GM21825 (cell line): ENCODE results near the gene NEU4.
A peak's percentile ranks its signal among the peaks of the same experiment; 100 is the strongest.

ENCODE experiments used
- ATAC-seq: cut with Tn5 transposase; IDR thresholded peaks from one replicate; pipeline ENCODE4 v1.9.1; 2021; ENCODE audit warnings: mild to moderate bottlenecking, moderate library complexity; ENCODE audit not compliant: unreplicated experiment

The NEU4 gene

DNA sequence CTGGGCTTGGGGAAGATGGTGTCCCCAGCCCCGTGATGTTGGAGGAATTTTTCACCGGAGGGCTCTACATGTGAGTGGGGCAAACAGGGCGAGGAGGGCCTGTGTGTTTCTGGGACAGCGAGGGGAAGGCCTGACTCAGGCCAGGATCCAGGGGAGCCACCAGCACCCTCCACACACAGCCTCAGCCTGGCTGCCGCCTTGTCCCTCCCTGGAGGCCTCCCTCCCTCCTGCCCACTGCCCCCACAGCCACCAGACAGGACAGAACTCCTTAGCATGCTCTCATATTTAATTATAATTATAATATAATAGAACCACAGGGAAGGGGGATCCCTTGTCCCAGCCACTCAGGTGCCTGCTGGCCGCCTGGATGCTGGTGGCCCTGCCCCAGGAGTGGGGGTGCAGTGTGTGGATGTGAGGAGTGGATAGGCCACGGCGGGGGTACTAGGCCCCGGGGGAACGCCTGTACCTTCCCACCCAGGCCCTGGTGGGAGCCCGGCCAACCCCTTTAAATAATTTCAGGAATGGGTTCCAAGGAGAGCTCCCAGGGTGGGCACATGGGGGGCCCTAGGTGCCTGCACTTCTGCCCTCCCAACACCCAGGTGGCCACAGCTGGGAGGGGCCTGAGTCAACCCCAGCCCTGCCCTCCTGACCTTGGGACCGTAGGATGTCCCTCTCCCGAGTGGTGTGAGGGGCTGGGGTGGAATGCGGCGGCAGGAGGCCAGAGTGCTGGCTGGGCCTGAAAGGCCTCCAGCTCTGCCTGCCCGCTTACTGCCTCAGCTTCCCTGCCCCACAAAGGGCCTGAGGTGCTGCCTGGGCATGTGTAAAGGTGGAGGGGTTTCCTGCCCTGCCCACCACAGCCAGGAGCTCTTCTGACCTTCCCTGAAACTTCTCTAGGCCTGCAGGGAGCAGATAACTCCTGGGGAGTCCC is 40.9 kb downstream of the NEU4 start:
- no peak for ATAC-seq

- ATAC-seq = no peak
Observed at GRCh38 chr2:241850544-241851324, 41.7 kb downstream of the NEU4 start.

DNA sequence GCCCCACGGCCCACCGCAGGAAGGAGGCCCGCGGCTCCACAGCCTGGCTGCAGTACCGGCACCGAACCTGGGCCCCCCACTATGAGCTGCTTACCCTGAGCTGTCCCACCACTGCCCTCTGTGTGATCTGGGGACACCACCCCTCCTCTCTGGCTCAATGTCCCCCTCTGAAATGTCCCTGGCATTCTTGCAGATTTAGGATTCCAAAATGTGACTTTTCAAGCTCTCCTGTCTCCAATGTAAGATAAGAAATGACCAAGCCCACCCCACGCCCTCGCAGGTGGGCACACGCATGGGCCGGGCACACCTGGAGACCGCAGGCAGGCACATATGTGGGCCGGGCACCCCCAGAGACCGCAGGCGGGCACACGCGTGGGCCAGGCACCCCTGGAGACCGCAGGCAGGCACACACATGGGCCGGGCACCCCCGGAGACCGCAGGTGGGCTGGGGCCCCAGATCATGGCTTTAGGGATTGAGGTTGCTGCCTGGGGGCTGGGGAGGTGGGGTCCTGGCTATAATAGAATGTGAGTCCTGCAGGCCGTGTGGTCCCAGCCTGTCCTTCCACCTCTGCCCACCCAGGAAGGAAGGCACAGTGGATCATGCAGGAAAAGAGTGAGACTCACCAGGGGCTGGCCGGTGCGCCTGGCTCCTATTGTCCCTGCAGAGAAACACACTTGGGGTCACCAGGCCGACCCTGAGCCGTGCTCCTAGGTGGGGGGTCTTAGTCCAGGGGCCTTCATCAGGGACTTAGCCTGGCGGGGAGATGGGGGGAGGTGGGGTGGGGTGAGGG is 42.5 kb downstream of the NEU4 start:
- ATAC-seq = no peak

GRCh38 chr2:241852116-241852980 is 43.4 kb downstream of the NEU4 start:
- no peak for ATAC-seq

GRCh38 chr2:241852981-241853631 is 44.1 kb downstream of the NEU4 start:
- ATAC-seq = no peak

DNA sequence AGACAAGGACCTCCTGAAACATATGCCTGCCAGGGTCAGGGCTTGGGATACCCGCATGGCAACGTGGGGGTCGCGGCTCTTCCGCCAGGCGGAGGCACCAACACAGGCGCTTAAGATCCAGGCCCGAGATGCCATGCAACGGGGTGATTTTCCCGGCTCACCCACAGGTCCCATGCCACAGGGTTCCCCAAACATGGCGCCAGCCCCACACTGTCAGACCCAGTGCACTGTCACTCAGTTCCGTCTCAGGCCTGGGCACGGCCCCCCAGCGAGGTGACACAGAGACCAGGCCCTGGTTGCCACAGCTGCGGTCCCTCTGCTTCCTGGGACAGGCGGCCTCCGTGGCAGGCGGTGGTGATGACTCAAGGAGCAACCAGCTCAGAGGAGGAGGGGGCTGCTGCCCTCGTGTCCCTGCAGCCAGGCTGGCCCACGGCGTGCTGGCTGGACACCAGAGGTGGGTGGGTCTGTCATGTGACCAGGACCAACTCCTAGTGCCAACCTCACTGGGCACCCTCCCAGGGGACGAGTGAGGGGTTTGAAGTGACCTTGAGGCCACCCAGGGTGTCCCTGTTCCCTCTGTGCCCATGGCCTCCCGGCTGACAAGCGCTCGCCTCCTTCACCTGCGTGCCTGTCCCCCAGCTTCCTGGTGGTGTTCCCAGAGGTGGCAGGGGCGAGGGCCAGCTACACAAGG is 44.8 kb downstream of the NEU4 start:
- no peak for ATAC-seq

GRCh38 chr2:241854342-241855244 is 45.6 kb downstream of the NEU4 start:
- ATAC-seq = no peak

GRCh38 chr2:241855245-241855887 is 46.4 kb downstream of the NEU4 start:
- no peak for ATAC-seq

- ATAC-seq = no peak
Observed at GRCh38 chr2:241855888-241856422, 47.0 kb downstream of the NEU4 start.

GRCh38 chr2:241857041-241857541 is 48.1 kb downstream of the NEU4 start:
- ATAC-seq = no peak

GRCh38 chr2:241857572-241858121 is 48.7 kb downstream of the NEU4 start:
- no peak for ATAC-seq

DNA sequence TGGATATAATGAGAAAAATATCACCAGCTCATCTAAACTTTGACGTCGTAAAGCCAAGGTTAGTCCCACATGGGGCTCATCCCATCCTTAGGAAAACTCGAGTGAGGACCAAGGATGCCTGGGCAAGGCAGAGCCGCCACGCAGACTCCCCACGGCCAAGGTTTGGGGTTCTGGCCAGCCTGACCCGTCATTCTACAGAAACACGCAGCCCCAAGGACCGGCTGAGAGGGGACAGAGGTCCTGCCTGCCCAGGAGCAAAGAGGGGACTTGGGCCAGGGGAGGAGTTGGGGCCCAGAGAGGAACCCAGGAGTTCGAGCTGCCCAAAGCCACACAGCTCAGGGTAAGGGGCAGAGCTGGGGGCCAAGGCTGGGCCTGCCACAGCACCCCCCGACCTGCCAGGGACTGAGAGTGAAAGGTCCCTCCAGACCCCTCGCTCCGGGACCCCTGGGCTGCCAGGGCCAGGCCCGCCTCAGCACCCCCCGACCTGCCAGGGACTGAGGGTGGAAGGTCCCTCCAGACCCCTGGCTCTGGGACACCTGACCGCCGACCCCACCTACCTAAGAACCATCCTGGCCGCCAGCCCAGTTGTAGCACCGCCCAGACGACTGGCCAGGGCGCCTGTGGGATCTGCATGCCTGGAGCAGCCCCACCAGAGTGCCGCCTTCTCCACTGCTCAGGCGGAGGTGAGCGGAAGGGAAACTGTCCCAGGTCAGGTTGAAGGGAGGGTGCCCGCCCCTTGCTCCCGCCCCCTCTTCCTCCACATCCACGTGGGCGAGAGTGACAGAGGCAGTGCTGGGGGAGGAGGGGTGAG is 49.4 kb downstream of the NEU4 start, which contains the start of gene PDCD1:
TSS of gene PDCD1 (minus strand) at position 689 of the 811 bp plus-strand sequence. CDS start at position 633, 56 bp downstream.
- ATAC-seq = peak; percentile 45

DNA sequence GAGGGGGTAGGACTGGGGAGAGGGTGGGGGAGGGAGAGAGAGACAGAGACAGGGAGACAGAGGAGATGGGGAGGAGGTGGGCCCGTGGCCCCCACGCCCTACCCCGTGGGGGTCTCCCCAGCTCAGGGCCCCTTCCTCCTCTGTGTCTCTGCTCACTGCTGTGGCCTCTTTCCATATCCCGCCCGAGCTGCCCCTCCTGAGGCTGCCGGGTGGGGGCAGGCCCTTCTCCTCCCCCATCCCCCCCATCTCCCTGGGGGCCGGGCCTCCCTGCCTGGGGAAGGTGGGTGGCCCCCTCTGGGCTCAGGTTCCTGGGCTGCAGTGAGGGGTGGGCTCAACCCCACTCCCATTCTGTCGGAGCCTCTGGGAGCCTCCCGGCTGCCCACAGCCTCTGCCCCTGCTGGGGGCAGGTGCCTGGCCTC is 50.0 kb downstream of the NEU4 start:
- peak; percentile 5 for ATAC-seq

- ATAC-seq = peak; percentile 39
Observed at GRCh38 chr2:241859436-241860183, 50.6 kb downstream of the NEU4 start.
